H4 (cell line): ENCODE measurements around the gene RNF212B. TPM values are rescaled to one million over a fixed set of nuclear protein-coding genes. Genes with fewer than 3 reads are reported as not detected.
"Not testable (repeated sequence)": the region's sequence is repeated elsewhere in the genome, so short reads cannot be mapped to it uniquely, and the experiment has no call there.

ENCODE experiments used
- DNase-seq: peaks from one replicate; pipeline ENCODE4 v3.0.0-alpha.2; 2015; ENCODE audit warnings: low spot score
- total RNA-seq: library from RNA; depleted of rRNA; stranded (reverse); fragments of >200 nt; shearing (Covaris generic); gene quantifications from 2 replicates; pipeline ENCODE4 v1.2.3, GENCODE V29; 2014

RNF212B gene
- total RNA-seq, 1 experiment from 2014 or later, result not detected

DNA sequence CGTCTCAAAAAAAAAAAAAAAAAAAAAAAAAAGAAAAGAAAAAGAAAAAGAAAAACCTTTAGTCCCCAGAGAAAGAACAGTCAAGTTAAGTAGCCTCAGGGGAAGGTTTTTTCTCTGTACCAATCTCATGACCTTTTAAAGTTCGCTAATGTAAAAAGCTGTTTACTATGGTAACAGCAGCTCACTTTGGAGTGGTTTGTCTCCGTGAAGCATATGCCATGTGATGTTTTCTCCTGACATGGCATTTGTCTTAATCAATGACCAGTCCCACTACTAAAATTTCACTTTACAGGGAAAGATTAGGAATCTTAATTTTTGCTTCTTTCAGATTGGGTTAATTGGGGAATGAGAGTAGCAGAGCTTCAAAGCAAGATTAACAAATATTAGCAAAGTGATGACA is 4.3 kb downstream of the RNF212B start:
- DNase-seq, result no peak

DNA sequence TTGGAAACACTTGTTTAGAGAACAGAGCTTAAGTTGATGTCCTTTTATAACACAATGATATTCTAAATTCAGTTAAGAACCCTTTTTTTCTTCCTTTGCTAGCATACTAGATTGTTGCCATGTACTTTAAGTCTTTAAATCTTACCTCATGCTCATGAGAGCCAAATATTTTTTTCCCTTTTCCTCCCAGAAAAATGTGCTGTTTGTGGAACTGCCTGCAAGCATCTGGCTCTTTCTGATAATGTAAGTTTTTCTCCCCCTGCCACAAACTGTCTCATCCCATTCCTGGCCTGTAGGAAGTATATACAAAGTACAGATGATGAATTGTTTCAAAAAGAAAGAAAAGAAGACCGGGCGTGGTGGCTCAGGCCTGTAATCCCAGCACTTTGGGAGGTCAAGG is 5.3 kb downstream of the RNF212B start:
- no peak for DNase-seq

DNA sequence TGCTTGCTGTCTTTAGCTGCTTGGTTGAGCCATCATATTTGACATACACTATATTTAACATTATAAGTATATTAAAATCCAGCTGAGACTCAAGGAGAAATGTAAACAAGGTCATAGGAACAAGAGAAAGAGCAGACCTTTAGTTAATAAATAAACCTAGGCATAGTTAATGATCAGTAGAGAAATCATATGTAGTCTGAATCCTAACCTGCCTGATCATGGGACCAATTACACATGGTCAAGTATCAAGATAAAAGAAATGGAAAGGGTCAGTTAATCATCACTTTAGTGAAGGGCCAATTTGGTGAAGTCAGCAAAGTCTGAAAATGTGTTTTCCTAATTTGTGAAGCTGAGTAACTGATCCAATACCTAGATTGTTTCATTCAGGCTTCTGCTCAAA is 7.5 kb downstream of the RNF212B start:
- no peak for DNase-seq

DNA sequence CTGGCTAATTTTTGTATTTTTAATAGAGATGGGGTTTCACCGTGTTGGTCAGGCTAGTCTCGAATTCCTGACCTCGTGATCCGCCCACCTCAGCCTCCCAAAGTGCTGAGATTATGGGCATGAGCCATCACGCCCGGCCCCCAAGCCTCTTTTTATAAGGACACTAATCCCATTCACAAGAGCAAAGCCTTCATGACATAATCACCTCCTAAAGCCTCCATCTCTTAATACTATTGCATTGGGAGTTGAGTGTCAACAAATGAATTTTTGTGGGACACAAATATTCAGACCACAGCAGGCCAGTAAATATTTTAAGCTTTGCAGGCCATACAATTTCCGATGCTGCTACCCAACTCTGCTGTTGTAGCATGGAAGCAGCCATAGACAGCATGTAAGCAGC is 10.9 kb downstream of the RNF212B start:
- DNase-seq, result peak; percentile 77

- no peak for DNase-seq
Measured at GRCh38 chr14:23249824-23250223, 12.1 kb downstream of the RNF212B start.

- no peak for DNase-seq
Measured at GRCh38 chr14:23252006-23252405, 14.3 kb downstream of the RNF212B start.

GRCh38 chr14:23252420-23253333 is 14.9 kb downstream of the RNF212B start:
- DNase-seq, result no peak

GRCh38 chr14:23258256-23258655 is 20.5 kb downstream of the RNF212B start:
- no peak for DNase-seq

- no peak for DNase-seq
Measured at GRCh38 chr14:23259426-23259825, 21.7 kb downstream of the RNF212B start.

- not testable (repeated sequence) for DNase-seq
Measured at GRCh38 chr14:23260849-23261248, 23.1 kb downstream of the RNF212B start.

GRCh38 chr14:23269193-23269592 is 31.5 kb downstream of the RNF212B start:
- no peak for DNase-seq

- no peak for DNase-seq
Measured at GRCh38 chr14:23275412-23275811, 37.7 kb downstream of the RNF212B start.

DNA sequence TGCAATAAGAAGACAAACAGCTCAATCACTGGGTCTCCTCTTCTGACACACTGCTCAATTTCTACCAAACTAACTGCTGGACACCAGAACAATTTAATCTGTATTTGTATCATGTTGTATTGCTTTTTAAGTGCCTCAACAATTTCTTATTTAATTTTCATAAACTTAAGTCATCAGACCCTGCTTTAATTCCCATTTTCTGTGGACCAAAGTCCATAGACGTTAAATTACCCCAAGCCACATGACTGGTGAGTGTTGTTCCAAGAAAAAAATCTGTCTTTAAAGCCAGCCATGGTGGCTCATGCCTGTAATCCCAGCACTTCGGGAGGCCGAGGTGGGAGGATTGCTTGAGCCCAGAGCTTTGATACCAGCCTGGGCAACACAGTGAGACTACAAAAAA is 39.5 kb downstream of the RNF212B start:
- DNase-seq, result no peak

DNA sequence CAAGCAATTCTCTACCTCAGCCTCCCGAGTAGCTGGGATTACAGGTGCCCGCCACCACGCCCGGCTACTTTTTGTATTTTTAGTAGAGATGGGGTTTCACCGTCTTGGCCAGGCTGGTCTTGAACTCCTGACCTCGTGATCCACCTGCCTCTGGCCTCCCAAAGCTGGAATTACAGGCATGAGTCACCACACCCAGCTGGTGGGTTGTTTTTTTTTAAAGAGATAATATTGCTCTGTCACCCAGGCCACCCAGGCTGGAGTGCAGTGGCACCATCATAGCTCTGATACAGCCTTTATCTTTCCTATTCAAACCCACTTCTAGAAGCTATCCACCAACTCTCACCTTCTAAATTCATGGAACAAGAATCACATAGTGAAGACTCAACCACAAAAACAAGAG is 40.2 kb downstream of the RNF212B start:
- not testable (repeated sequence) for DNase-seq

GRCh38 chr14:23281247-23281646 is 43.5 kb downstream of the RNF212B start:
- DNase-seq, result no peak

DNA sequence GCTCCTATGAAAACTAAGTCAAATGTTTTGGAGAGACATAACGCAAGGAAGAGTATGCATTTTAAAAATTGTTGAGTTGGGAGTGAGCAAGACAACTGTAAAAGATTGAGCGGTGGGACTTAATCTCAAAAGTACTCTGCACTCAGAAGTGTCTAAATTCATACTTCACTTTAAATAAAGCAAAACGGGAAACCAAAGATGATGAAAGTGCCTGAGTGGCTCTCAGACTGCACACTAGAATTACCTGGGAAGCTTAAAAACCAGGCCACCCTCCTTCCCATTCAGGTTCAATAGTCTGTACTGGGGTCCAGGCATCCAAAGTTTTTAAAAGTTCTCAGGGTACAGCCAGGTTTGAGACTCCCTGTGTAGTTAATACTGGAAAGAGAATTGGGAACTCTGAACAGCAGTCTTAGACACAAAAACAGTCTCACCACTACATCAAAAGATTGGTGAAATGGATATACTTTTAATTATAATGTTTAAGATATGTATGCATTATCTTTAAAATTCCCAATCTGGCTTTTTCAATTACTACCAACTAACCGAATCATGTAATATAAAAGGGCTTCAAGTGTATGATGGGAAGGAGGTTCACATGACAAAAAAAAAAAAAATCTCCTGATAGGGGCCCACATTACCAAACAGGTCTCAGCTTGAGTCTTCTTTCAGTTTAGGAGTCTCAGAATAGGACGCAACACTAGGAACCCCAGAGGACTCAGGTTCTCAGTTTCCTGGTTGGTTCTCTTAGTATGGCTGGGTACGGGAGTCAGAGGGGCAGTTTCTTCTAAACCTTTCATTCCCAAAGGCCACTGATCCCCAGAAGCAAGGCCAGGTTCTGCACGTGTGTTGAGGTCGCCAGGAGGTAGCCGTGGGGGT is 47.2 kb downstream of the RNF212B start:
- no peak for DNase-seq

- no peak for DNase-seq
Measured at GRCh38 chr14:23285530-23286019, 47.8 kb downstream of the RNF212B start.

DNA sequence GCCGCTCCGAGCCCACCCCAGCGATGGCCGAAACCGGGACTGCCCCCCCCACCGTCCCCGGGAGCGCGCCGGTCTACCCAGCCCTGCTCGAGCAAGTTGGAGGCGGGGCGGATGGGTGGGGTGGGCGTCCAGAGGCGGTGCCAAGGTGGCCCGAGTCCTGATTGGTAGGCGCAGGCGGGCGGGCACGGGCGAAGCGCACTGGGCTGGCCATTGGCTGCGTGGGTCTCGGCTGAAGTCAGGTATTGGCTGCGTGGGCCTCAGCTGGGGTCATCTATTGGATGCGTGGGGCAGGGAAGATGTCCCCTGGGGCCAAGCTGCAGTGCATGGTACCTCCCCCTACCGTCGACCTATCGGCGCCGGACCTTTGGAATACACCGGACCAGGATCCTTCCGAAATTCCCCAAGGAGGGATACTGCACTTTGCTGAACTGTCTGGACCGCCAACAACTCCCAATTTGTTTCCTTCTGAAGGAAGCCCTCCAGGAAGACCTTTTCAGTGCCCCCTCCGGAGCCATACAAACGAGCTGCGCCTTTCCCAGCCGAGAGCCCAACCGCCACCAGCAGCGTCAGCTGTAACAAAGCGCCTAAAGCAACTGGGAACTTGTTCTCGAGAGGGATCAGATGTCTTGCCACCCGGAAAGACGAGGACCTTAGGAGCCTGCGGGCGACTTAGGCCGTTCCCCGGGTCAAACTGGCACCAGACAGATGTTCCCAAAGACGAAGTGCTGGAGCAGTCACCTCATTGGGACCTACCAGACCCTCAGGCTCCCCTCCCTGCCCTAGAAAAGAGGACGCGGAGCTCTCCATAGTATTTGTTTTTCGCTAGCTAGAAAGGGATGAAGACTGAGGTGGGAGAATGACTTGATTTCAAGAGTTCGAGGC is 48.5 kb downstream of the RNF212B start, which contains the start of gene HOMEZ:
Gene HOMEZ, minus strand, starts transcription at position 113 of the 882 bp plus-strand sequence. CDS start 180 bp downstream, outside the sequence.
- peak; percentile 99 for DNase-seq

GRCh38 chr14:23286902-23287479 is 49.3 kb downstream of the RNF212B start:
- no peak for DNase-seq

GRCh38 chr14:23294734-23295561 is 57.2 kb downstream of the RNF212B start:
- DNase-seq, result peak; percentile 35
